HG02642 (cell line): ENCODE measurements around the gene FGF1.

ENCODE experiments used
- ATAC-seq: cut with Tn5 transposase; IDR thresholded peaks from one replicate; pipeline ENCODE4 v1.9.1; 2021; ENCODE audit warnings: mild to moderate bottlenecking; ENCODE audit not compliant: unreplicated experiment, poor library complexity

The FGF1 gene

DNA sequence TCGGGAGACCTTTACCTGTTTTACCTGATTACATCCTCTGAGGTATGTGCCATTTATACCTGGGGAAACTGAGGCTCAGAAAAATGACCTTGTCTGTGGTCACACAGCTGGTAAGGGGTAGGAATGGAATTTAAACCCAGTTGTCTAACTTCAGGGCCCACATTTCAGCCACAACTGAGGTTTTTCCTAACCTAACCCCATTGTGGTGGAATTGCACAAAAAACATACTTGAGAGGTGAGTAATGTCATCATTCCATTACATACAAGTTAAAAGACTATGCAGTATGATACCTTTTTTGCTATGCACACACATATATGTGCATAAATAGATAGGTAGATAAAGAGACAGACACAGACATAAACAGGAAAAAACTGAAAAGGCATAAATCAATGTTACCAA is 14.1 kb downstream of the FGF1 start:
- no peak for ATAC-seq

DNA sequence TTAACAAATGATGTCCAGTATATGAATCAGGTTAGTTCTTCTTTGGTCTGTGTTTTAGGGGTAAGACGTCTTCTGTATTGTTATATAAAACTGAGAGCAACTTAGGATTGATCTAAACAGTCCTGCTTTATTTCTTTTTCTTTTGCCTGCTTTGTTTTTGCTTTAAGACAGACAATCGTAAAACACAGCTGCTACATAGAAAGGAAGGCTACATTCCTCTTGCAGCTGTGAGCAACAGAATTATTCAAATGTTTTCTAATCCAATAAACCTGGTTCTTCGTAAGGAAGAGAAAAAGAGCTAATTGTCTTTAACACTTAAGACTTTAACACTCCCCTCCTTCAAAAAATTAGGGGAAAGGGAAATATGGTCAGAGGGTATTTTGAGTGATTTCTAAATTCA is 14.6 kb downstream of the FGF1 start:
- no peak for ATAC-seq

DNA sequence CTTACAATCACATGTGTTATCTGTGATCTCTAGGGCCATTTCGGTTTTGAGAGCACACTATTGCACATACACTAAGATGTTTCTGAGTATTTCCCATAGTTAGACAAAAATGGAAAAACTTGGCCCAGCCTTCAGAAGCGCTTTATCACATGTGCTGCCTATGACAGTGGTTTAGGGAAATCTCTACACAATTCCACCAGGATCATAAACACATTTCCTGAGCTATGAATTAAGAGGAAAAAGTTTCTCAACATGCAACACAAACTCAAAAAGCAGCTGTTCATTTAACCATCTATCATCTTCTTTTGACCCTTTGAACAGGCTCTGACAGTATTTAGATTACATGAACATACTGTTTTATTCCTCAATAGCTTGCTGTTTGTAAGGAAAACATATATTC is 15.1 kb downstream of the FGF1 start:
- ATAC-seq, result no peak

DNA sequence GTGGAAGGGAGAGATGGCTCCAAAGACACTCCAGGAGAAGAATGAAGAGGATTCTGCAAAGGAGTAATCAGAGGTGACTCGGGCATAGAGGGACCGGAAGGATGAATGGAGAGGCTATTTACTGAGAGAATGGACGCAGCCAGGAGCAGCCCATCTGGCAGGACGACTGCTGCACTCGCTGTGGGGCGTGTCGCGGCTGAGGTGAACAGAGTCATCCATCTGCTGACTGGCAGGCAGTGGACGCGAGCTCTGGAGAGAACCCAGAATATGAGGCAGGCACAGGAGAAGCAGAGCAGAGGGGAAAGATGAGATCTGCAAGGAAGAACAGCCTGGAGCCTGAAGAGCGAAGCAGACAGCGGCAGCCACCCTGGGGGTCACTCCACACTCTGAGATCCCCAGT is 16.4 kb downstream of the FGF1 start:
- ATAC-seq, result no peak

DNA sequence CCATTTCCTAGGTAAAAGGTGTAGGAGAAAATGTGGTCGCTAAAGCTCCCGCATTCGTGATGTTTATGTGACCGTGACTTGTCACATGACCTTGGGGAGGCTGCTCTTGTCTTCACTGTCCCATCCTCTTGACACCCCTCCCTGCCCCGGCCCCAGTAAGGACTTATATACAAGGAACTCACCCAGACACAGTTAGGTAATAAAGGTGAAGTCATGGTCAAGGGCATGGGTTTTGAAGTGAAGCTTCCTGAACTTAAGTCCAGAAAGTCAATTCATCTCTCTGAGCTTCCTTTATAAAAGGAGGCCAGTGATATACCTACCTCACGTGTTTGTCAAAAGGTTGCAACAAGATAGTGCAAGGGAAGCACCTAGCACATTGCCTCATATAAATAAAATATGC is 17.6 kb downstream of the FGF1 start:
- ATAC-seq, result no peak

DNA sequence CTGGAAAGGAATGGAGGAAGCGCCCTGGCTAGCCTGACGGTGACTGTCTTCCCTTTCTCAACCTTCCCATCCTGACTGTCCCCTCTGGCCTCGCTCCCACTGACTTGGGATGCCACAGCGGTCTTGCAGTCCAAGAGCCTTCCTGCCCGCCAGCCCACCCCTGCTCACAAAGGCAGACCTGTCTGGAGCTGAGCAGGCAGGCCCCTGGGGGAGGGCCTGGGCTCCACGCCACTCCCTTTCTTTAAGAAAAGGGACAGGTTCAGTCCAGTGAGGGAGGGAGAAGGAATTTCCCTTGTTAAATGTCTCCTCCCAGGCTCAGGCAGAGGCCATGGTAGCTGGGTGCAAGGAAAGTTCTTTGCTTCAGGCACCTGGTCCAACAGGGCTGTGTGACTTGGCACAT is 18.1 kb downstream of the FGF1 start:
- no peak for ATAC-seq

DNA sequence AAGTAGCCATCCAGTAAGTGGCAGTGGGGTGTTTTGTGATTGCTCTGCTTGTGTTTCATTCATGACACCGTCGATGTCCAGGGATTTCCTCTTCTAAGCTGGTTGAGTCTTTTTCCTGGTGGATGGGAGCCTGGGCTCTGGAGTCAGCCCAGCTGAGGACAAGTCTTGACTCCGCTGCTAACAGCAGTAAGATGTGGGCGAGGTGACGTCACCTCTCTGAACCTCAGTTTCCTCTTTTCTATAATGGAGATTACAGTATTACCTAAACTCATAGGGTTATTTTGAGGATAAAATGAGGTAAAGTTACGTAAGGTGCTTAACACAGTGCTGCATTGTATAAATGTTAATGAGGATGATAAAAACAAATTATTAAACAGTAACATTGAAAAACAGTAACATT is 21.3 kb downstream of the FGF1 start:
- ATAC-seq, result no peak

DNA sequence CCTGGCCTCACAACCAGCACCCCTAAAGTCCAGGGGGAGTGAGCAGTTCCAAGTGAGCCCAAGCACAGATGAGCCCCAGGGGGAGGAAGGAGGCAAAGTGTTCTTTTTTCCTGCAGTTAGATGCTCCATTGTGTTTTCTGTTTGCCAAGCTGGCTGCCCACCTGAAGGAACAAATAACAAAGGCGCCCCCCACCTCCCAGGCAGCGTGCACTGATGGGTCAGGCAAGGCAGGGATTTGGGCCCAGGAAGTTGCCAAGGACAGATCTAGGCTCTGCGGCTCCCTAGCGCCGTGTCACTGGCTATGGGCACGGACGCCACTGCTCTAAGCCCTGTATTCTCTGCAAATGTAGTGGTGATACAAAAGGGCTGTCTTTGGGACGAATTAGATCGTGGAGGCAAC is 21.8 kb downstream of the FGF1 start:
- no peak for ATAC-seq

DNA sequence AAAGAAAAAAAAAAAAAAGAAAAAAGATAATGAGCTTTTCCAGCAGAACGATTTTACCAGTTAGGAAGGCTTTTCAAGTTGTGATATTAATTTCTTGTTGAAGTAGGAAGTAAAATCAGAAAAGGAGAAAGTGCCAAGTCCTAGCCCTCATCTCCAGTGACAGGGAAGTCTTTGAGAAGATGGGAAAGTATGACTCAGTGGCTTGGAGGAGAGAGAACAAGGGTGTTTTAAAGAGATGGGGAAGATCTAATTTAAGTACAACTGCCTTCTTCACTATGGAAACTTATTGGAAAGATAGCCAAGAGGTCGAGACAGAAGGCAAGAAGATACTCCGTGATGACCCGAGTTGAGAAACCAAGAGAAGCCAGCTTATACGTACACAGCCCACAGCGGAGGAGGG is 22.6 kb downstream of the FGF1 start:
- no peak for ATAC-seq

DNA sequence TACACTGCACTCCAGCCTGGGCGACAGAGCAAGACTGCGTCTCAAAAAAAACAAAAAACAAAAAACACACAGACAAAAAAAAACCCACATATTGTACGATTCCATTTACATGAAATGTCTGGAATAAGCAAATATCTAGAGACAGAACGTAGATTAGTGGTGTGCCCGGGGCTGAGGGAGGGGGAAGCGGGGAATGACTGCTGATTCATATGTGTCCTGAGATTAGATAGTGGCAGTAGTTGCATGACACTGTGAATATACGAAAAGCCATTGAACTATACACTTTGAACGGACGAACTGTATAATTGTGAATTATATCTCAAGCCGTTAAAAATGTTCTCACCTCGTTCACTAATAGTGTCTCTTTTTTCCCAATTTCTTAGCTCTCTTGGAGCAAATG is 23.9 kb downstream of the FGF1 start:
- ATAC-seq, result no peak

DNA sequence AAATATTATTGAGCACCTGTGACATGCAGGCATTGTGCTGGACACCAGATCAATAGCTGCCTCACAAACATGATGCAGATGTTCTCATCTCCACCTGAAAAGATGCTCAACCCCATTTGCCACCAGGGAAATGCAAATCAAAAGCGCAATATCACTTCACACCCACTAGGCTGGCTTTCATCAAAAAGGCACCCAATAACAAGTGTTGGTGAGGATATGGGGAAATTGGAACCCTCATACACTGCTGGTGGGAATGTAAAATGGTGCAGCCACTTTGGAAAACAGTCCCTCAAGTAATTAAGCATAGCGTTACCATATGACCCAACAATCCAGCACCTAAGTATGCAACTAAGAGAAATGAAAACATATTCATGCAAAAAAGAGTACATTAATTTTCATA is 24.7 kb downstream of the FGF1 start:
- ATAC-seq, result no peak

DNA sequence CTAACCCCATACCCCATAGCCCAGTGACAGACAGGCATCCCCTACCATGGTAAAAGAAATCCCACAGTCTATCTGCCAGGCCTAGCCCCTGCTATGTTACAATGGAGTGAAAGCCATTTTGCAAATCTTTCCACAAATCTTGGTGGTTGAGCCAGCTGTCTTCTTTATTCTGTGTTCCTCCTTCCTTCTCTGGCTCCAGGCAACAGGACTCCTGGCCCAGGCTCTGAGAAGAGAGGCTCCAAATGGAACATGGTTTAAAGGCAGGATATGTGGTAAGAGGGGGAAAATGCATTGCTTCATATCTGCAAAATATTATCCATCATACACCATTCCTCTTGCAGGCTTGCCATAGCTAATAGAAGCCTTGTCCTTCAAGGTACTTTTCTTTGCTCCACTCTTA is 25.2 kb downstream of the FGF1 start:
- no peak for ATAC-seq

DNA sequence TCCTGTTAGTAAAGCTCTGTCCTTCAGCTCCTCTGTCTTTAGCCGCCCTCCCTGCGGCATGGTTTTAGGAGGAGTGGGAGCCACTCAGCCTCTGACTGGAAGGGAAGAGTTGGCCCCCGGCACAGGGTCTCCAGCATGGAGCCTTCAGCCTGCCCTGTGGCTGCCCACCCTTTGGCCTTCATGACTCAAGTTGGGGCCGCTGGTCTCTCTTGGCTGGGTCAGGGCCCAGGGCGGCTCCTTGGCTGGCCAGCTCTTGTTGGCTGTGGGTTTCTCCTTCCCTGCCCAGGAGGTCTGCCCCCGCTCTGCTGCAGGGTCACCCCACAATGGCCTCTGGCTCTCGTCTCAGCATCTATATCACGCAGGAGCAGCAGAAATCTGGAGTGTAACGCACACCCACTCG is 25.7 kb downstream of the FGF1 start:
- ATAC-seq, result no peak

DNA sequence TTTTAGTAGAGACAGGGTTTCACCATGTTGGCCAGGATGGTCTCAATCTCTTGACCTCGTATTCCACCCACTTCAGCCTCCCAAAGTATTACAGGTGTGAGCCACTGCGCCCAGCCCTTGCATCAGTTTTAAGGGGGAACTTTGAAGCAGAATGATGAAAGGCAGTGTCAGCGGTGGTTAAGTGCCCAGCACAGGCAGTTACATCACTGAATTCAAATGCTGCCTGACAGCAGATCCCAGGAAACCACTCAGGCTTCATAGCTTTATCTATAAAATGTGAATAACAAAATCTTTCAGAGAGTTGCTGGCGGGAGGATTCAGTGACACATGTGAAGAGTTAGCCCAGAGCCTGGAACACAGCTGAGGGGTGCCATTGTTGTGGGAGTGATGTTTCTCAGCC is 26.5 kb downstream of the FGF1 start:
- no peak for ATAC-seq

DNA sequence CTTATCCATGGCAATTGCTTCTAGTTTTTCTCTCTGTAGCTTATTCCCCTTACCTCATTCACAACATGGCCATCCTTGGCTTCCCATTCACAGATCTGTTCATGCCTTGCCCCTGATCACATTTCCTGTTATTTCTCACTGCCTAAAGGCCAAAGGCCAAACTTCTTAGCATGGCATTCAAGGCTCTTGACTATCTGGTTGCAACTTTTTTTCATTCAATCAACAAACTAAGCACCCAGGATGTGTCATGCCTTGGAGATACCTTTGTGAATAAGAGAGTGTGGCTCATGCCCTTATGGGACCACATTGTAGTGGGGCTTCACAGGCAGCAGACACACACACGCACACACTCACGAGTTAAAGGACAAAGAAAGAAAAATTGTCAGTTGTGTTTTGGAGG is 27.6 kb downstream of the FGF1 start:
- ATAC-seq, result no peak

DNA sequence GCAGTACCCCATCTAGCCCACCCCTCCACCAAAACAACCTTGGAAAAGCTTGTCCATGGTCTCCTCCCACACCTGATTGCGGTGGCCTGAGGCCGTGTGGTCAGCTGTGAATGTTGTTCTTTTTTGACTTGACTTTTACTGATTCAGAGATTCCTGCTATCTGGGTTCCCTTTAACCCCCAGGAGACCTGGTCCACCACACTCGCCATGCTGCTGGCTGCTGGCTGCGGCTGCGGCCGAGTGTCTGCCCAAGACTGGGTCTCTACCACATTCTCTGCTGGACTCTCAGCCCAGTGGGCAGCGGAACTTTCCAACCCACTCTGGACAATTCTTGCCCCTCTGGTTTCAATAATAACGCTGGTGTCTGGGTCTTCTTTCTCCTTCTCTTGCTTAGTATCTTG is 28.4 kb downstream of the FGF1 start:
- ATAC-seq, result no peak

DNA sequence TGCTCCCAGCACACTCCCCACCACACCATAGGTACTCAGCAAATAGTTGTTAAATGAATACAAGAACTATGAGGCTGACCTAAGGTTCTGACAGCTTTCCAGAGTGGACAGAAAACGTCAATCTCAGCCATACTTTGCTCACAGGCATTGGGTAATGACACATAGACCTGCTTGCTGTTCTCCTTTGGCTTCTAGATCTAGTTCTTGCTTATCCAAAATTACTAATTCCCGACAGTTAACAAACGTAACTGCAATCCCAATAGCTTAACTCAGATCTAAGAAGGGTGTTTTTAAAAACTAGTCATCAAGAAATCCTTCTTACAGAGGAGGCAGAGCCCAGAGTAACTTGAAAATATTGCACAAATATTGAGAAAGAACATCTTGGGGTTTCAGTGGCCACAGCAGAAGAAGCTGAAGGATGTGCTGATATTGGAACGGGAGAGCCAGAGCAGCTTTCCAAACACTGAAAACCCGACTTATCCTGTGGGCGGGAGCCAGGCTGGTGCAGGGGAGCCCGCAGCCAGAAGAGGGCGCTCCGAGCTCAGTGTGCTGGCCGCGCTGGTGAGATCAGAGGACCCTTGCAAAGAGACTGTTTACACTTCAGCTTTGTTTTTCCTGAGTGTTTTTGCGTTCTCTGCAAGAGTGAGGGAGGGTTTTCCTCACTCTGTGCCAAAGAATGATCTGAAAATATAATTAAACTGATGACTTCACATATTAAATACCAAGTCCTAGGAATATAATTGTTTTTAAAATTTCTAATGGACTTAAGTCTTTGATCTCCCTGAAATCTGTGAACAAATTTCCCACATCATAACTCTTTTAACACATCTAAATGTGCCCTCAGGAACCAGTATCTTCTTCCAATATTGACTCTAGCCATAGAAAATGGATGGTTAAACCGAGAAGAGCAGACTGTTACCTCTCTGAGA is 30.3 kb downstream of the FGF1 start:
- ATAC-seq, result peak; percentile 82

DNA sequence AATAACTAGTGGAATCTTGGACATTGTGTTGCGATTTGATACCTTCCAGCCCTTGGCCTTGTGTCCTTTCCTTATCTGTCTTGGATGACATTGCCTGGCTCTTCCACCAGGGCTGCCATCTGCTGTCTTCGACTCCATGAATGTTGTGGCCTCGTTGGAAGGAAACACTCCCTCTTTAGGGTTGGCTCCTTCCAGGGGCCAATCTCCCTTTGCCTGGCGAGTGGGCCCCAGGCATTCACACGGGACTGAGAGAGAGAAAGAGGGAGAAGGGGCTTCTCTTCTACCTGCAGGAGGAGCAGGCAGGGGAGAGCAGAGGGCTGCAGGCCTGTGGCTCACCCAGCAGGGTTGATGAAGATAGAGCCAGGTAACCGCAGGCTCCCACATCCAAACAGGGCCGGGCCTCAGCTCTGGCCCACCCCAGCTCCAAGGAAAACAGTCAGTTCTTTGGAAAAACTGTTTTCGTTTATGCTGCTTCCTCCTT is 31.3 kb downstream of the FGF1 start:
- no peak for ATAC-seq

DNA sequence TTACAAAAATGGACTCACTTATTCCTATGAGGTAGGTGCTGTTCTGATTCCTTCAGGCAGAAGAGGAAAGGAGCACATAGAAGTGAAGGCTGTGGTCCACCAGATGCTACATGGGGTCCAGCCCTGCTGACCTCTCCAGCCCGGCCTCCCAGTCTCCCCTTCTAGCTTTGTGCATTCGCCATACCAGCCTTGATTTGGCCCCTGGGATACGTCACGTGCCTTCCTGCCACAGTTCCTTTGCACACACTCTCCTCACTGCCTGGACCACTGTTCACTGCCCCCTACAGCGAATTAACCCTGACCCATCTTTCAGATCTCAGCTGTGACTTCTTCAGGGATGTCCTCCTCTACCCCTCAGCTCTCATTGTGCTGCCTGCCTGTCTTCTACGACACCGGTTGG is 32.6 kb downstream of the FGF1 start:
- no peak for ATAC-seq

DNA sequence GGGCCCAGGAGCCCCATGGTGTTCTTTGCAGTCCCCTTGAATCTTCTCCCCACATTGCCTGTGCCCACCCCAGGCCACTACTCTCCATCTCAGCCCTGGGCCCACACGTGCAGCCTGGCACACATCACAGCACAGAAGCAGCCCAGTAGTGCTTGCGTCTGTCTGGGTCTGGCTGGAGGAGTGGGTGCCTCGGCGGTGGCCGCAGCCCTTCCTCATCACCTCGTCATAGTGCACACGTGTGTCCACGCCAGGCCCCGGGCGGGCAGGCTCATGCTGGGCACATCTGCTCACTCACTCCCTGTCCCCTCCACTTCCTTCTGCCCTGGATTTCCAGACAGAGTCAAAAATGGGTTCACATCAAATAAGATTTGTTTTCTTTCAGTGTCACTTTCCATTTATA is 33.3 kb downstream of the FGF1 start:
- no peak for ATAC-seq

DNA sequence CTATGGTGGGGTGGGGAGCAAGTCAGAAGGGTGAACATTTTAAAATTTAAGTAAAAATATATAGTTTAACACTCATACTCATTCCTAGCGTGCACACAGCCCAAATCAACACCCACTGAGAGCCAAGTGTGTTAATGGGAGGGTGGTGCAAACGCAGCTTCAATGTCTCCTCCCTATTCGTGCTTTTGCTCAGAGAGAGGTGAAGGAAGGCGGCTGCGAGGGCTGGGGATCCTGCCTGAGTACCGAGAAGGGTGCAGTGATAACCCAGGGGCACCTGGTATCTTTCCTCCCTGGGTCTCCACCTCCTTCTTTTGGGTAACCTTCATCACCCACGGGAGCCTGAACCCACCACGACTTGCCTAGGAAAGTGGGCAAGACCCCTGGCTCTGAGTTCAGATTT is 35.0 kb downstream of the FGF1 start:
- no peak for ATAC-seq

DNA sequence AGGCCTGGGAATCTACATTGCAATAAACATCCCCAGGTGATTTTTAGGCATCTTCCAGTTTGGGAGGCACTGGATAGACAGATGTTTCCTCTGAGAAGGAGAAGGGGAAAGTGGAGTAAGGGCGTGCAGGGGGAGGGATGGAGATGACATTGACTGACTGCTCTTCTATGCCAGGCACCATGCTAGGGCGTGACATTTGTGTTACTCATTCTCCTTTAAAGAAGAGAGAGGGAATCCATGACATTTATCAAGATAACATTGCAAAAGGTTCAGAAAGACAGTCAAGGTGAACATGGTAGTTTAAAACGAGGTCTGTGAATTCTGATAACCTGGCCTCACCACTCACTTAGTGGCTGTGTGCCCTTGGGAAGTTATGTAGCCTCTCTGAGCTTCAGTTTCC is 35.8 kb downstream of the FGF1 start:
- ATAC-seq, result no peak
